Ishikawa (cell line): ENCODE measurements around the gene COG5.

Experiments
- CEBPB ChIP-seq: IDR thresholded peaks from 2 replicates; pipeline ENCODE4 v1.6.1; 2012
- CREB1 ChIP-seq: IDR thresholded peaks from 2 replicates; pipeline ENCODE4 v1.6.1; 2012; ENCODE audit warnings: low read depth
- EGR1 ChIP-seq: IDR thresholded peaks from 2 replicates; pipeline ENCODE4 v1.6.1; 2012
- EP300 ChIP-seq: IDR thresholded peaks from 2 replicates; pipeline ENCODE4 v1.6.1; 2012; ENCODE audit warnings: borderline replicate concordance
- FOXM1 ChIP-seq: IDR thresholded peaks from 2 replicates; pipeline ENCODE4 v1.6.1; 2012; ENCODE audit warnings: low read depth, borderline replicate concordance
- NFIC ChIP-seq: IDR thresholded peaks from 2 replicates; pipeline ENCODE4 v1.6.1; 2012
- RAD21 ChIP-seq: IDR thresholded peaks from 2 replicates; pipeline ENCODE4 v1.6.1; 2012; ENCODE audit warnings: low read depth
- REST ChIP-seq: IDR thresholded peaks from 2 replicates; pipeline ENCODE4 v1.6.1; 2012; ENCODE audit warnings: low read depth, mild to moderate bottlenecking
- TAF1 ChIP-seq: IDR thresholded peaks from 2 replicates; pipeline ENCODE4 v1.6.1; 2012; ENCODE audit warnings: low read depth, mild to moderate bottlenecking
- TCF12 ChIP-seq: IDR thresholded peaks from 2 replicates; pipeline ENCODE4 v1.6.1; 2012; ENCODE audit warnings: low read depth
- TEAD4 ChIP-seq: IDR thresholded peaks from 2 replicates; pipeline ENCODE4 v1.6.1; 2012
- USF1 ChIP-seq: IDR thresholded peaks from 2 replicates; pipeline ENCODE4 v1.6.1; 2012
- YY1 ChIP-seq: IDR thresholded peaks from 2 replicates; pipeline ENCODE4 v1.6.1; 2012; ENCODE audit warnings: low read depth
- ZBTB7A ChIP-seq: IDR thresholded peaks from 2 replicates; pipeline ENCODE4 v1.6.1; 2012; ENCODE audit warnings: low read depth
- TF ChIP-seq, protein P1 (sequence below): IDR thresholded peaks from 2 replicates; pipeline ENCODE4 v1.6.1; 2012

COG5 gene

GRCh38 chr7:107276220-107276827 lies 287.4 kb downstream of the COG5 start:
- TF ChIP-seq USF1, result no peak
- TF ChIP-seq NFIC, result no peak
- TF ChIP-seq EGR1, result no peak
- no peak for TF ChIP-seq TCF12
- no peak for TF ChIP-seq TEAD4

DNA sequence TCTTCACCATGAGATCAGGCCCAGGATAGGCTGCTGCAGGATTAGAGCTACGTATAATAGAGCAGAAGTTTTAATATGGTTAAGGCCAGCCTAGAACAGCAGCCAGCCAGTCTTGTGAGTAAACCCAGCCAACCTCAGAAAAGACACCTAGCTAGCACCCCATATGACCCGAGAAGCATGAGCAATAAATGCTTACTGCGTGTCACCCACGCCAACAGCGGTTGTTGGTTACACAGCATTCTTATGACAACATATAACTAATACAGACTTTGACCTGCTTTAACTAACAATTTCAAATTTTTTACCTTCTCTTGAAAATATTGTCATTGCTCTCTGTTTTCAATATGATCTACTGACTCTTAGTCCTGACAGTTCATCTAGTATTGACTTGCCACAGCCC lies 289.2 kb downstream of the COG5 start:
- TF ChIP-seq REST, result no peak
- TF ChIP-seq TAF1, result no peak
- TF ChIP-seq YY1, result no peak
- no peak for TF ChIP-seq FOXM1
- no peak for TF ChIP-seq RAD21
- TF ChIP-seq USF1, result no peak
- no peak for TF ChIP-seq TEAD4
- no peak for TF ChIP-seq EP300
- TF ChIP-seq CREB1, result no peak
- no peak for TF ChIP-seq CEBPB
- TF ChIP-seq EGR1, result no peak
- TF ChIP-seq ZBTB7A, result no peak
- TF ChIP-seq, protein P1, sequence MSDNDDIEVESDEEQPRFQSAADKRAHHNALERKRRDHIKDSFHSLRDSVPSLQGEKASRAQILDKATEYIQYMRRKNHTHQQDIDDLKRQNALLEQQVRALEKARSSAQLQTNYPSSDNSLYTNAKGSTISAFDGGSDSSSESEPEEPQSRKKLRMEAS, result no peak
- TF ChIP-seq TCF12, result no peak
- TF ChIP-seq NFIC, result no peak

DNA sequence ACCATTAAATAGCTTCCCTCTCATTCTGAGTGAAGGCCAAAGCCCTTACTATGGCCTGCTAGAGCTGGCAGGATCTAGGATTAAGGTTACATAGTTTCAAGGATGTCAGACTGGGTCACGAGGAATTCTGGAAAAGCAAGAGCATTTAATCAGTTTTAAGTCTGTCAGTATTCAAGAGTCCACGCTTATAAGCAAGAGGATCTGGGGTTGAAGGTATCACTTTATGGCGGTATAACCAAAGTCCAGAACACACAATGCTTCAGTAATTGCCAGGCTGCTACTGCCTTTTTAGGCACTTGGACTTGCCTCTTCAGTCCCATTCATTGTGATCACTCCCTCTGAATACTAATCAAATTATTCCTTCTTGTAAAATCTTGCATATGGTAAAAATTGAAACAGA lies 293.9 kb downstream of the COG5 start:
- TF ChIP-seq RAD21, result no peak
- no peak for TF ChIP-seq TEAD4
- no peak for TF ChIP-seq YY1
- TF ChIP-seq USF1, result no peak
- TF ChIP-seq TAF1, result no peak
- TF ChIP-seq EGR1, result no peak
- TF ChIP-seq ZBTB7A, result no peak

- no peak for TF ChIP-seq EGR1
- no peak for TF ChIP-seq YY1
- no peak for TF ChIP-seq REST
- TF ChIP-seq RAD21, result no peak
- no peak for TF ChIP-seq CREB1
- TF ChIP-seq NFIC, result no peak
- TF ChIP-seq EP300, result no peak
- TF ChIP-seq, protein P1, result no peak
- TF ChIP-seq TAF1, result no peak
- TF ChIP-seq ZBTB7A, result no peak
- no peak for TF ChIP-seq FOXM1
- TF ChIP-seq CEBPB, result no peak
- TF ChIP-seq USF1, result no peak
- TF ChIP-seq TCF12, result no peak
These were observed 295.1 kb downstream of the COG5 start for GRCh38 chr7:107268594-107268993.

GRCh38 chr7:107267138-107267537 lies 296.6 kb downstream of the COG5 start:
- TF ChIP-seq TEAD4 (no peak), EP300 (no peak)

DNA sequence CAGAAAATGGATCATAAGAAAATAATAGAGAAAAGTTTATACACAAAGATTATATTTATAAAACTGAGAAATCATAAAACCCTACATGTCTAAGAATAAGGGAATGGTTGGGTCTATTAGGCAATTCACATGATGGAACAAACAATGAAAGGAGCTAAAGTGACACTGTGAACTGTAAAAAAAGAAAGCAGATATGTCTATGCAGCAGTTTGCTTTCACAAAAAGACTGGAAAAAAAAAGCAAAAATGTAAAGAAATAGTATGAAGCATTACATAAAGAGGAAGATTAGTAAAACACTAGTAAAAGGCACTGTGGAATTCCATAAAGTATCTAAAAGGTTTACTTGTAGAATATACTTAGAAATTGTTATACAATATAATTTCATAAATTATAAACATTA lies 299.0 kb downstream of the COG5 start:
- TF ChIP-seq CEBPB, result no peak
